Activated T-cell treated with anti-CD3 and anti-CD28 coated beads, Interleukin-2, amount 50 U/mL, for 1 hour (primary cell): Measurements from ENCODE around the gene TEAD1.

Experiments
- DNase-seq: peaks from one replicate; pipeline ENCODE4 v3.0.0-alpha.2; 2020

TEAD1 gene

DNA sequence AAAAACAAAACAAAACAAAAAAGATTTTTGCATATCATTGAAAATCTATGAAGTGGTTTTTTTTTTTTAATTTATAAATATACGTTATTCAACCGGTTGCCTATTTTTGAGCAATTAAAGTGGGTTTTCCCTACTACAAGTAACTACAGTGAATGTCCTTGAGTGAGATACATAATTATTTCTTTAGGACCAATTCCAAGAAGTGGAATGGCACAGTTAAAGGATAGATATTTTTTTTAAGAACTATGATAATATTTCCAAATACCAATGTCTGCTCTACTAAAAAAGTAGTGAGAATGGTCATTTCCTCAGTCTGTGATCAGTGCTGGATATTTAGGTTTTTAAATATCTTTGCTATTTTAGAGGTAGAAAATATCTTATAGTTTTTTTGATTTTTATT is 118.8 kb downstream of the TEAD1 start:
- DNase-seq: no peak

DNA sequence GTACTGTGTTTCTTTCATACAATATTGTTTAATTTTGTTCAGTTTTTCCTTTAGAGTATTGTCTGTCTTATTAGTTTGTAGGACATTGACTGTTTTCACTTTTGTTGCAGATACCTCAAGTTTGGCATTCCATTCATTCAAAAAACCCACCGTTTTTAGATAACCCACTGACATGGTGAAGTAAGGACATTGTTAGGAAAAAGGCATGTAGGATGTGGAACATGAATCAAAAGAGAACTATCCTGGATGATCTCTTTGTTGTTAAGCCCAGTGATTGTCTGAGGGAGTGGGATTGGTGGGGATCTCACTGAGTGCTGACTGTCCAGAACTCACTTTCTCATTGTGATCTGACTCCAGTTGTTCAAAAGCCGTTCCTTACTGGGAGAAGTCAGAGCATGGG is 119.3 kb downstream of the TEAD1 start:
- DNase-seq: no peak

GRCh38 chr11:12794576-12795230 is 120.5 kb downstream of the TEAD1 start:
- no peak for DNase-seq

DNA sequence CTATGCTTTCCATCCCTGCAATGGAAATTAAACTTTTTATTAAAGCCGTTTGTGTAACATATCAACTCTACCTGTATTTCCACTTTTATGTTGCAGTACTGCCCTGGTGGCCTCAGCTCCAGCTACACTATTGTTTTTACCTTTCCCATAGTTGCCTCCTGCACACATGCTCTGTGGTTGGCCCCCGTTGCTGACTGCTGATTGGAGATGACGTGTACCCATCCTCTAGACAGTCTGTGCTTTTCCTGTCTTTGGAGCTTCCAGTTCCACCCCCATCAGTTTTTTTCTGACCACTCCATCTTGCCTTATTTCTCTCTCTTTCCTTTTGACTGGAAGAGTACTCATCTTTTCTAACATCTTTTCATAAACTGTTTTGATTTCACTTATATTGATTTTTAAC is 123.8 kb downstream of the TEAD1 start:
- DNase-seq: no peak

GRCh38 chr11:12798609-12799011 is 124.4 kb downstream of the TEAD1 start:
- DNase-seq: no peak

DNA sequence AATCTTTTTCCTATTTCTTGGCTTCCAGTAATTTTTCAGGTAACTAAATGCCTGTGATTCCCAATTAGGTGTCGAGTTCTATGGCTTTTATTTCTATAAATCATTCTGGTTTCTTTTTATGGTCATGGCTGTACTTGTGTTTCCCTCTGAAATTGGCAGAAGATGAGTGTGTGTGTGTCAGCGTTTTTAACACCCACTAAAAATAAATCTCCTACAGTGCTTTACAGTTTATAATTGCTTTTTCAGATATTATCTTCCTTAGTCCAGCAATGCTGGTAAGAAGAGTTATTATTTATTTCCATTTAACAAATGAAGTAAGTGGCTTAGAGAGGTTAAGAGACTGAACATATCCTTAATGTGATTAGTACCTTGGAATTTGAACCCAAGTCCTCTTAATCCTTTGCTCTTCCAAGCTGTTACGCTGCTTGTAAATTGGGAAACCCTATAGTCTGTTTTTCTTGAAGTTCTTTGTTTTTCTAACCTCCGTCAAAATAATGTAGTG is 125.2 kb downstream of the TEAD1 start:
- DNase-seq: no peak

DNA sequence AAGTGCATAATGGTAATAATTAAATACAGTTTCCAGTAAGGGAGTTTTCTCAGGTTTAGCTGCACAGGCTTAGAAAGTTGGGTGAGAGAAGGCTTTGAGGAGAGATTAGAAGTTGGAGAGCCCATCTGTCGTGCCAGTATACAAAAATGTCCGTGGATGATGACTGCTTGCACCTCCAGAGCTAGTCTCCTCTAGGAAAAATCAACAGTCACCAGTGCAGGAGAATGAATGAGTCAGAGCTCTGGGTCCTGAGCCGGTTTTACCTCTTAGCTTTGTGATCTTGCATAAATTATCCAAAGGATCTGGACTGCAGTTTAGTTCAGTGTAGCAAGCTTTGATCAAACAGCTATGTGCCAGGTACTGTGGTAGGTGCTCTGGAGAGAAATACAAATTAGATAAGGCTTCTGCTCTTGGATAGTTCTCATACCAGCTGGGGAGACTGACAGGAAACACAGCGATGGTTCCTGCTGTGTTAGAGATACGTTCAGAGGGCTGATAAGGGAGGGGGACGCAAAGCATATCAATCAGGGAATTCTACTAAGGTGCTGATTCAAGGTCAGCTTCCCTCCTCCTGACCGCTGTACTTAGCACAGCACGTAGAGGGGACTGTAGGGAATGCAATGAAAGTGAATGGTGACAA is 125.9 kb downstream of the TEAD1 start:
- no peak for DNase-seq

- DNase-seq: no peak
Observed at GRCh38 chr11:12800871-12801270, 126.7 kb downstream of the TEAD1 start.

- DNase-seq: no peak
Observed at GRCh38 chr11:12801976-12802375, 127.8 kb downstream of the TEAD1 start.

DNA sequence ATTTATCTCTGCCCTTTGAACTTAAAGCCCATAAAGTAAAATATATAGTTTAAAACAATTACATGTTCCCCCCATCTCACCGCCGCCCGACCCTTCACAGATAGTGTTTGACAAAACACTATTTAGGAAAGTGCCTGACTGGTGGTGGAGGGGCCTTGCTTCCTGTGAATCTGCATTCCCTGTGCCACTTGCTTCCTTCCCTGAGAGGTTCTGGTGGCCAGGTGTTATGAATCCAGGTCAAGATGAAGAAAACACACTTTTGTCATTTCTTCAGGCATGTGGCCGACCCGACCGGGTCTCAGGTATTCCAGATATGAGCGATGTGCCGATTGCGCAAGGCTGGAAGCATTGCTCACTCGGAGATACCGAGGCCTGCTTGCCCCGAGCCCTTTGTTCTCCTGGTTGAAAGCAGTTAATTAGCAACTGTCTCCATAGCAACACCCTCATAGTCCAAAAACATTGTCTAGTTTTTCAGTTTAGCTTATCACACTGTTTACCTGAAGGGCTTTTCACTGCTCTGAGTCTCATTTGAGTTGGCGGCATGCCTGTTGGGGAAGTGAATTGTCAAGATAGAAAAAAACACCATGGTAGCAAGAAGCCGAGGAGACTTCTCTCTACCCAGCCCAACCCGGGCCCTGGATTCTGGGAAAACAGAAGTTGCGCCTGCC is 128.3 kb downstream of the TEAD1 start:
- DNase-seq: no peak

DNA sequence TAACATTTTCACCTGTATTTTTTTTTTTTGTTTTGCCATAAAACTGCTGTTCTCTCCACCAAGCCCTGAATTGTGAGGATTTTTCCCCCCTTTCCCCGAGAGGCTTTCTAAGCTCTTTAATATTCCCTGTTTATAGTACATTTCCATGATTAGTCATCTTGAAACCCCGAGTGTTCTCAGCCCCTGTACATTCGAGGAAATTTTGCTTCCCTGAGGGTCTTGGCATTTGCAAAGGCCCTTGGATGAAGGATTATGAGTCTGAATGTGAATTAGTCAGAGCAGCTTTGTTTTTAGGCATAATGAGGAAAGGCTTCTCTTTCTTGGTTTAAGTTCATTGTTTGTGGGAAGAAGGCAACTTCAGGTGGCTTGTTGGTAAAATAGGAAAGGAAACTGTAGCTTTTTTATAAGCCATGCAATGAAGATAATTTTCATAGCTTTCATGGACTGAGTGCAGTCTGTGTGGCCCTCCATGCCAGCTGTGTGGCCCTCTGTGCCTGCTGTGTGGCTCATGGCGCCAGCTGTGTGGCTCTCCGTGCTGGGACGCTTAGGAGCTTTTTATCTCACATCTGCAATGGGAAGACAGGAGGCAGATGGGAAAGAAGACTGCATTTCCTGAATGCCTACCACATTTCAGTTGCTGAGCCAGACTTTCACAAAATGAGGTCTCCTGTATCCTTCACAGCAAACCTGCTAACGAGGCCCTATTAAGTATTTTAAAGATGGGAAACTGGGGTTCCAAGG is 129.0 kb downstream of the TEAD1 start:
- no peak for DNase-seq

GRCh38 chr11:12806113-12806512 is 131.9 kb downstream of the TEAD1 start:
- DNase-seq: no peak

DNA sequence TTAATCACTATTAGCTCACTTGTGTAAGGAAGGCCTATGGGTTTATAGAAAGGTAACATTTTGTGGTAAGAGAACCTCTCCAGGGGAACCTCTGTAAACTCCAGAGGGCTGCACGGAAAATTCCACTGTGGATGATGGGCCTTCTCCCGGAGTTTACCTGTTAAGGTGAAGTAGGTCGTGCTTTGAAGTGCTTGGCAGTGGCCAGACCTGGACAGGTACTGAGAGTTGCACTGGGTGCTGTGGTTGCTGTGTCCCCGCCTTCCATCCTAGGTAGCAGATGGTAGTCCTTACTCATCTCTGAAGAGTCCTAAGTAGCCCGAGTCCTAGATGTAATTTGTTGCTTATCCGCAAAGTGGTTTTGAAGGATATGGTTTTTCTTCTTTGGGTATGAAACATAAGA is 133.4 kb downstream of the TEAD1 start:
- no peak for DNase-seq

DNA sequence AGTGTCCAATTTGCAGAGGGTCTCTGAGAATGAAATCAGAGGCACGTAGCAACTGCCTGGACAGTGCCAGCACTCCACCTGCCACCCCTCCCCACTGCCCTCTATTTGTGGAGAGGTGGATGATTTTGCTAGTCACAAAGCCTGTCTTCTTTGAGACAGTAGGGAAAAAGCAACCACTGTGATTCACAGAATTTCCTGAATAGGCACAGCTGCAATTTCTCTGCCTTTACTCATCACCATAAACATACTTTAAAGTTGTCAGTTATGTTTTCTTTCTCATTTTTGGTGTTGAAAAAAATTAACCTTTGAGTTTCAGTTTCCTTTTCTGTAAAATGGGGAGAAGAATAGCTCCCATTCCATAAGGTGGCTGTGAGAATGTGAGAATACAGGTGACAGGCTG is 134.3 kb downstream of the TEAD1 start:
- no peak for DNase-seq

DNA sequence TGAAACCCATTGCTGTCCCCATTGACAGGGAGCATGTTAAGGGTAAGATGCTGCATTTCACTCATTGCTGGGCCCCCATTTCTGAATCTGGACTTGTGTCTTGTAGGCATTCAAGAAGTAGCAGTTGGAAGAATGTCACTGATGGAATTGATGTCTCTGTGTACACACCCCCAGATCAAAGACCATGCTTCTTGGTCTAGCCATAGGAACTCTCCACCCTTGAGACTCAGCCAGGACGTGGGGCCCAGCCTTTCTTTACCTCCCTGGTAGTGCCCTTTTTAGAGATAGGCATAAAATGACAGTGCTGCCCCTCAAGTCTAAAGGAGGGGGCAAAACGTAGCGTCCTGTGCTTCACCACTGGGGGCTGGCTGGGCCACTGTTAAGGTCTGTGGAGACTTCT is 135.1 kb downstream of the TEAD1 start:
- DNase-seq: no peak

GRCh38 chr11:12809864-12810567 is 135.8 kb downstream of the TEAD1 start:
- no peak for DNase-seq

DNA sequence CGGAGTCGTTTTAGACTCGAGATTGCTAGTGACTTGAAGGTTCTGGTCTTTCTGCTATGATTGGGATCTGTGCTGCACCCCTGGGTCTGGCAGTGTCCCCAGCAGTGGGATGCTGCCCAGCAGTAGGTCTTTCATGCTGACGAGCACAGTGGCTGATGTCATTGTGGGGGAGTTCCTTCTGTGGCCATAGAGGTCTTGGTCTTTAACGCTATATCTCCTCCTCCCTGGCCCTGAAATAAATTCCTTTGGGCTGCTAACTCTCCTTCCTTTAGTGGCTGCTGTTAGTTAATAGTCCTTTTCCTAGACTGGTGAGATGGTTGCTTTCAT is 136.3 kb downstream of the TEAD1 start:
- no peak for DNase-seq

- DNase-seq: no peak
Observed at GRCh38 chr11:12811861-12812260, 137.6 kb downstream of the TEAD1 start.

GRCh38 chr11:12812849-12813248 is 138.6 kb downstream of the TEAD1 start:
- DNase-seq: no peak

DNA sequence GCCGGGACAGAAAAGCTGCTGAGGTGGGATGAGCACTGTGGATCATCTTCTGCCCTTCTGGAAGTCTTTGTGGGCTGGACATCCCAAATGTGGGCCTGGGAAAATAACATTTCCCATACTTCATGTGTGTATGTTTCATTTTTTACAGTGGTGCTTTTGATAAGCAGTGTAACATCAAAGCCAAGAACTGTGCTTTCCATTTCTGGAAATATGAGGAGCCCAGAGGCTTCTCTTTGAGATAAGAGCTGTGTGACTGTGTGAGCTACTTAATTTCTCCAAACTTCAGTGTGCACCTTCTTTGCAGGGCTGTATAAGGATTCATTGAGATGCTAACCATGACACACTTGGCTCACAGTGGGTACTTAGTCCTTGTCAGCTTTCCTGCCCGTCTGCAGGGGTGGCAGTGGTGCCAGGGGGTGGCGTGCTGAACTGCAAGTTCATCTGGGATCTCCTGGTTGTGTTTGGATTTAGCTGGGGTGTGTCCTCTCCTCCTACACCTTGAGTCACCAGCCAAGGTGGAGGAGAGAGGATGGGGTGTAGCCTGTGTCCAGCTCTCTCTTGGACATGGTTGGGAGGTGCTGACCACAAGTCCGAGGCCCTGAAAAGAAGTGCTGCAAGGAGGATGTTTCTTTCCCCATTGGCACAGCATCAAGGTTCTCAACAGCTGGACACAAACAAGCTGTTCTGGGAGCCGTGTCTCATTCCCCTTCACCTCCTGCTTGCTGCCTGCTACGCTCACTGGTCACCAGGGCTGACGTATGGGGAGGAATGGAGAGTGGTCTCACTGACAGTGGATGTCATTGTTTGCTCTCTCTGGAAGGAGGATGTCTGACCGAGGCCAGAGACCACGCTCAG is 139.4 kb downstream of the TEAD1 start:
- DNase-seq: no peak

DNA sequence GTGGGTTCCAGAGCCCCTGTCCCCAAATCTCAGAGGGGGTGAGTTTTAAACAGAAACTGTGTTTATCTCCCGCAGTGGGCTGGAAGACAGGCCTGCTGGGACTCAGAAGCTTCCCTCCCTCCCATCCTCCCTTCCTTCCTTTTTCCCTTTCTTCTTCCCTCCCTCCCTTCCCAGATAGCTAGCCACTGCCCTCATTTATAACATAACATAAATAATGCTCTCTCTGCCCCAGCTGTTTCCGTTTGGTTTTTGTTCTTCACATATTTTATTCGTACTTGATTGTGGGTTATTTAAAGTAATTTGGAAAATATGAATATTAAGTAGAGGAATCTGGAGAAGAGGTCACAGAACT is 140.9 kb downstream of the TEAD1 start:
- no peak for DNase-seq

GRCh38 chr11:12815931-12816494 is 141.8 kb downstream of the TEAD1 start:
- DNase-seq: no peak
